Heart right ventricle (tissue), 16 donors: ENCODE results near the gene TK1. TPM values are rescaled to one million over a fixed set of nuclear protein-coding genes. Genes with fewer than 3 reads are reported as not detected.
A peak's percentile ranks its signal among the peaks of the same experiment; 100 is the strongest.

Experiments used
- ATAC-seq, 8 donors: fragments of 200-7000 bp; cut with Tn5 transposase; one replicate each; pipeline ENCODE4 v1.9.1; 2020; ENCODE audit warnings: mild to moderate bottlenecking in 8 of 8, moderate library complexity in 8 of 8, moderate number of reproducible peaks in 1 of 8
- DNase-seq, 2 donors: peaks; one replicate each; pipeline ENCODE4 v3.0.0-alpha.2; 2020
- H3K27ac ChIP-seq, 10 donors: fragments of 200-600 bp; sonication (generic) in 2 of 10; one replicate each; pipeline versions ENCODE4 v1.5.0 to v1.8.0; 2020 to 2022; ENCODE audit warnings: mild to moderate bottlenecking in 3 of 10
- H3K27me3 ChIP-seq, 7 donors: fragments of 200-600 bp; one replicate each; pipeline ENCODE4 v1.8.0; 2021 to 2022; ENCODE audit warnings: mild to moderate bottlenecking in 2 of 7
- H3K36me3 ChIP-seq, 9 donors: fragments of 200-600 bp; sonication (generic) in 1 of 9; one replicate each; pipeline versions ENCODE4 v1.5.0 to v1.8.0; 2020 to 2022; ENCODE audit warnings: mild to moderate bottlenecking in 2 of 9
- H3K4me1 ChIP-seq, 9 donors: fragments of 200-600 bp; sonication (generic) in 1 of 9; one replicate each; pipeline versions ENCODE4 v1.5.0 to v1.8.0; 2020 to 2022; ENCODE audit warnings: mild to moderate bottlenecking in 4 of 9
- H3K4me3 ChIP-seq, 10 donors: fragments of 200-600 bp; sonication (generic) in 2 of 10; one replicate each; pipeline versions ENCODE4 v1.5.0 to v1.8.0; 2020 to 2022; ENCODE audit warnings: mild to moderate bottlenecking in 7 of 10, moderate library complexity in 2 of 10
- H3K9me3 ChIP-seq, 11 donors: fragments of 200-600 bp in 10 of 11; sonication (generic) in 2 of 11; one replicate each; pipeline versions ENCODE4 v1.5.0 to v1.8.0; 2013 to 2022; ENCODE audit warnings: mild to moderate bottlenecking in 2 of 11, control low read depth in 1 of 11, moderate library complexity in 1 of 11
- WGBS, 2 donors: extraction: QIAGEN DNeasy Blood & Tissue Kit; methylation state at CpG; one replicate each; pipeline ENCODE4 v1.1.7; 2013; ENCODE audit warnings: inconsistent platforms in 1 of 2; 5-methylcytosine and 5-hydroxymethylcytosine counted together
- intact Hi-C, 10 donors: fragments of 100-400 bp; cut with DNase I; formaldehyde crosslinking; loops; one replicate each; pipeline versions ENCODE4 v1.11.1 to v1.14.2; 2022
- polyA plus RNA-seq, 2 donors: library from polyadenylated mRNA; stranded (reverse); fragments of 200-250 nt; gene quantifications; one replicate each; pipeline ENCODE4 v1.2.3, GENCODE V29; 2013
- total RNA-seq, 10 donors: library from RNA; stranded (reverse); fragmentation: NEBNext Ultra II Directional in 3 of 10; extraction: Animal tissue kit (Norgen Biotek cat#: 25700) in 3 of 10; gene quantifications; one replicate each; pipeline versions ENCODE4 v1.2.1 to v1.2.4, GENCODE V29; 2021 to 2023
- TF ChIP-seq, protein P1 (sequence below), 9 donors: fragments of 200-600 bp; sonication (generic) in 2 of 9; IDR thresholded peaks; one replicate each; pipeline versions ENCODE4 v1.5.0 to v1.8.0; 2021 to 2022; ENCODE audit warnings: antibody characterized with exemption in 9 of 9, mild to moderate bottlenecking in 5 of 9, moderate library complexity in 1 of 9
- donor health status: Arrhythmogenic right ventricular cardiomyopathy.
- donor health status: ischemic (EF 13 %, LVEDD 7.1; RV severe dilation, severe dysfunction).
- donor health status: healthy with polysubstance abuse.
- donor health status: DM: no; HTN: yes; CAD: no.
- donor health status: DM: no; HTN: no; CAD: no.
- donor health status: ischemic (EF 25% LVEDD 6.9; RV normal size, moderate dysfunction).
- donor health status: ischemic (EF 25% LVEDD 5.7; RV mildly dilated, moderate dysfunction).
- donor health status: healthy.
- donor health status: DM: yes; HTN: yes; CAD: no.
- donor health status: Ischemic cardiomyopathy.
- donor health status: ischemic (EF 35%, LVEDD 5.7; RV mildly dilated, moderate dysfunction).
- donor health status: nonischemic (EF 11% LVEDD 7.7; RV severe dilation, severe dysfunction).
- donor health status: DM: yes; HTN: yes; CAD: no.
- donor health status: PGD.
- donor health status: ischemic (EF 29% LVEDD 5.4; RV normal size, mild dysfunction).
- donor health status: nonischemic (EF 23%, LVEDD 6.1; RV moderate dilation, normal function).

TK1 gene
- total and polyA plus RNA-seq, 12 donors = 0.33 to 12.7 (median 1.2) TPM

- Histone ChIP-seq H3K9me3 (no peaks in the 10 kb centered on the region), H3K4me1 (peaks cover 23 to 58% (median 43%) of the 10 kb centered on the region in 9 donors), H3K36me3 (peaks cover 0 to 35% (median 10%) of the 10 kb centered on the region in 9 donors), H3K27ac (peak overlapping the region; percentile 82 to 94 (median 91)), H3K27me3 (no peaks in the 10 kb centered on the region), H3K4me3 (peak overlapping the region; percentile 36 to 78 (median 69))
- TF ChIP-seq, protein P1, sequence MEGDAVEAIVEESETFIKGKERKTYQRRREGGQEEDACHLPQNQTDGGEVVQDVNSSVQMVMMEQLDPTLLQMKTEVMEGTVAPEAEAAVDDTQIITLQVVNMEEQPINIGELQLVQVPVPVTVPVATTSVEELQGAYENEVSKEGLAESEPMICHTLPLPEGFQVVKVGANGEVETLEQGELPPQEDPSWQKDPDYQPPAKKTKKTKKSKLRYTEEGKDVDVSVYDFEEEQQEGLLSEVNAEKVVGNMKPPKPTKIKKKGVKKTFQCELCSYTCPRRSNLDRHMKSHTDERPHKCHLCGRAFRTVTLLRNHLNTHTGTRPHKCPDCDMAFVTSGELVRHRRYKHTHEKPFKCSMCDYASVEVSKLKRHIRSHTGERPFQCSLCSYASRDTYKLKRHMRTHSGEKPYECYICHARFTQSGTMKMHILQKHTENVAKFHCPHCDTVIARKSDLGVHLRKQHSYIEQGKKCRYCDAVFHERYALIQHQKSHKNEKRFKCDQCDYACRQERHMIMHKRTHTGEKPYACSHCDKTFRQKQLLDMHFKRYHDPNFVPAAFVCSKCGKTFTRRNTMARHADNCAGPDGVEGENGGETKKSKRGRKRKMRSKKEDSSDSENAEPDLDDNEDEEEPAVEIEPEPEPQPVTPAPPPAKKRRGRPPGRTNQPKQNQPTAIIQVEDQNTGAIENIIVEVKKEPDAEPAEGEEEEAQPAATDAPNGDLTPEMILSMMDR (IDR thresholded peaks at IDR 0.05) = no peak
- peak in 7 of 8 donors; percentile 11 to 52 (median 34) for ATAC-seq
- intact Hi-C loops = loop anchor here in 1 of 10 donors (2.0 kb wide), 1 partner anchor 40 kb away; the partner anchor contains the start of gene TMC6
- 9 to 11% methylated on average over 29 to 38 of the region's 38 CpGs for WGBS, 2 donors
- DNase-seq = peak; percentile 58 to 68
Observed at GRCh38 chr17:78168903-78169793, 17.7 kb downstream of the TK1 start.

GRCh38 chr17:78168242-78168902 lies 18.5 kb downstream of the TK1 start, which contains the start of gene SYNGR2:
TSS of gene SYNGR2 (plus strand) at chr17:78168581. CDS start at chr17:78168617, 36 bp downstream.
- Histone ChIP-seq H3K36me3 (peaks cover 0 to 28% (median 10%) of the 10 kb centered on the region in 9 donors), H3K27me3 (no peaks in the 10 kb centered on the region), H3K9me3 (no peaks in the 10 kb centered on the region), H3K27ac (peak within 1 kb of the TSS; percentile 82 to 94 (median 91)), H3K4me1 (peaks cover 17 to 50% (median 35%) of the 10 kb centered on the region in 9 donors), H3K4me3 (peak within 1 kb of the TSS; percentile 36 to 78 (median 69))
- 0% methylated on average over 42 to 84 of the region's 84 CpGs for WGBS, 2 donors
- ATAC-seq = peak; percentile 38 to 89 (median 60)
- TF ChIP-seq, protein P1 (IDR thresholded peaks at IDR 0.05) = no peak
- DNase-seq = peak; percentile 79 to 88
- intact Hi-C loops = loop anchor here in 1 of 10 donors (2.0 kb wide), 1 partner anchor 40 kb away; the partner anchor contains the start of gene TMC6

GRCh38 chr17:78166416-78166815 lies 20.4 kb downstream of the TK1 start:
- WGBS, 2 donors = 74 to 79% methylated on average over 6 of the region's 6 CpGs
- no peak for ATAC-seq
- intact Hi-C loops = no loop called here
- Histone ChIP-seq H3K4me3 (no peak overlapping the region), H3K4me1 (peaks cover 3 to 30% (median 15%) of the 10 kb centered on the region in 9 donors), H3K9me3 (no peaks in the 10 kb centered on the region), H3K27ac (no peak overlapping the region), H3K27me3 (no peaks in the 10 kb centered on the region), H3K36me3 (peaks cover 0 to 9% (median 3%) of the 10 kb centered on the region in 9 donors)
- DNase-seq = no peak
- TF ChIP-seq, protein P1 (IDR thresholded peaks at IDR 0.05) = no peak
